Vagina (tissue), 2 donors: Measurements from ENCODE around the gene STK32B. TPM values are rescaled to one million over a fixed set of nuclear protein-coding genes. Genes with fewer than 3 reads are reported as not detected.

Experiments used
- DNase-seq, 2 donors: peaks; one replicate each; pipeline ENCODE4 v3.0.0-alpha.2; 2017; ENCODE audit errors: extremely low spot score in 2 of 2
- H3K27ac ChIP-seq: fragments of 200-600 bp; sonication (generic); one replicate; pipeline ENCODE4 v1.5.1; 2019
- H3K27me3 ChIP-seq: fragments of 200-600 bp; sonication (generic); one replicate; pipeline ENCODE4 v1.5.1; 2019
- H3K36me3 ChIP-seq, 2 donors: fragments of 200-600 bp; sonication (generic); one replicate each; pipeline ENCODE4 v1.5.1; 2017 to 2019
- H3K4me1 ChIP-seq: fragments of 200-600 bp; sonication (generic); one replicate; pipeline ENCODE4 v1.5.1; 2019
- H3K4me3 ChIP-seq, 2 donors: fragments of 200-600 bp; sonication (generic); 1 replicate in 1 of 2; 2 replicates in 1 of 2; pipeline ENCODE4 v1.5.1; 2016 to 2019
- H3K9me3 ChIP-seq: fragments of 200-600 bp; sonication (generic); one replicate; pipeline ENCODE4 v1.5.1; 2019
- CTCF ChIP-seq, 3 experiments: fragments of 450-650 bp in 2 of 3; fragments of 200-600 bp in 1 of 3; sonication (generic) in 1 of 3; IDR thresholded peaks; one replicate each; pipeline ENCODE4 v1.5.1; 2017 to 2019; ENCODE audit warnings: antibody characterized with exemption in 3 of 3, mild to moderate bottlenecking in 2 of 3, moderate library complexity in 2 of 3
- POLR2A ChIP-seq, 2 donors: fragments of 450-650 bp; IDR thresholded peaks; one replicate each; pipeline ENCODE4 v1.6.1; 2017; ENCODE audit warnings: antibody characterized with exemption in 2 of 2, mild to moderate bottlenecking in 2 of 2, moderate library complexity in 2 of 2
- POLR2AphosphoS5 ChIP-seq, 2 donors: sonication (generic); formaldehyde crosslinking; IDR thresholded peaks; one replicate each; pipeline ENCODE4 v1.9.0; 2017; ENCODE audit warnings: antibody characterized with exemption in 2 of 2, mild to moderate bottlenecking in 2 of 2, low read depth in 1 of 2; ENCODE audit not compliant: insufficient read depth in 1 of 2
- intact Hi-C: fragments of 100-400 bp; cut with DNase I; formaldehyde crosslinking; loops from one replicate; pipeline ENCODE4 v1.15.1; 2023
- total RNA-seq: library from RNA; depleted of rRNA; stranded (reverse); fragments of >200 nt; gene quantifications from one replicate; pipeline ENCODE4 v1.2.3, GENCODE V29; 2016

STK32B gene
- total RNA-seq, 1 donor from 2014 or later = 6.4 TPM

DNA sequence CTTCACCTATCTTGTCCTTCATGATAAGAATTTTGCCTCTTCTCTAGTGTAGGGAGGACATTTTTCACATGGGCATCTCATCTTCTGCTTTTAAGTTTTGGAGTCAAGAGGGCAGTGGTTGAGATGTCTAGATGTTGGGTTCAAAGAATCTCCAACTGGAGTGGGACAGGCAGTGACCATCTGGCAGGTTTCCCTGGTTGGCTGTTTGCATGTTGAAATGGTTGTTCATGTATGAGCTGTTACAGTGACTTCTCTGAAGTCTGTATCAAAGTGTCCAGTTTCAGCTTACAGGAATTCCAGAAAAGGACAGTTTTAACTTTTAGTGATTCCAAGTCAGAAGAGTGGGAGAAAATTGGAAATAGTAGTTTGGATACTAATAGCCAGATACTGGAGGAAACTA lies 464.4 kb downstream of the STK32B start:
- H3K4me1 ChIP-seq = no peaks in the 10 kb centered on the region
- H3K27me3 ChIP-seq = no peaks in the 10 kb centered on the region
- intact Hi-C loops = no loop called here
- H3K27ac ChIP-seq = no peak overlapping the region
- no peak for TF ChIP-seq POLR2A (IDR thresholded peaks at IDR 0.05)
- no peak overlapping the region for H3K4me3 ChIP-seq
- H3K36me3 ChIP-seq = no peaks in the 10 kb centered on the region
- DNase-seq = no peak
- H3K9me3 ChIP-seq = no peaks in the 10 kb centered on the region

DNA sequence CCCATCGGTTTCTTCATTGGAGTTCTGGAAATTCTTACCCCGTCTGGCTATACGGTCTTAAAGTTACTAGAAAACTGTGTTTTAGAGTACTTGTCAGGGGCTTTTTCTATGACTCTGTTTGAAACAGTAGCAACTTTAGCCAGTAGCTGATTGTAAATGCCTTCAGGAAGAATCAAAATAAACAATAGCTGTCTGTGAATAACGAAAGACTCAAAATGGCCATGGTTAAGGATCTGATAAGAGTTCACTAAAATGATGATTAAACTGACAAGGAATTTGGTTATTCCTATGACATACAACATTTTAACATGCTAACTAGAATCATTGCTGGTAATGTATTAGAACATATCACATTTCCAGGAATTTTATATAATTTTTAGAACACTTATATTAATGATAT lies 466.1 kb downstream of the STK32B start:
- no peaks in the 10 kb centered on the region for H3K9me3 ChIP-seq
- no peaks in the 10 kb centered on the region for H3K27me3 ChIP-seq
- no peak overlapping the region for H3K27ac ChIP-seq
- no peak for DNase-seq
- intact Hi-C loops = no loop called here
- TF ChIP-seq POLR2AphosphoS5 (IDR thresholded peaks at IDR 0.05; ENCODE audit: insufficient read depth in 1 of 2, low read depth in 1 of 2) (no peak), CTCF (IDR thresholded peaks at IDR 0.05) (no peak), POLR2A (IDR thresholded peaks at IDR 0.05) (no peak)
- H3K4me3 ChIP-seq = no peak overlapping the region
- no peaks in the 10 kb centered on the region for H3K36me3 ChIP-seq
- no peaks in the 10 kb centered on the region for H3K4me1 ChIP-seq

GRCh38 chr4:5524446-5525299 lies 473.4 kb downstream of the STK32B start:
- intact Hi-C loops = no loop called here
- no peaks in the 10 kb centered on the region for H3K36me3 ChIP-seq
- no peak overlapping the region for H3K4me3 ChIP-seq
- H3K27ac ChIP-seq = no peak overlapping the region
- no peaks in the 10 kb centered on the region for H3K27me3 ChIP-seq
- TF ChIP-seq POLR2A (IDR thresholded peaks at IDR 0.05) (no peak), POLR2AphosphoS5 (IDR thresholded peaks at IDR 0.05; ENCODE audit: insufficient read depth in 1 of 2, low read depth in 1 of 2) (no peak), CTCF (IDR thresholded peaks at IDR 0.05) (no peak)
- peaks cover 7% of the 10 kb centered on the region for H3K4me1 ChIP-seq
- H3K9me3 ChIP-seq = no peaks in the 10 kb centered on the region
- no peak for DNase-seq

DNA sequence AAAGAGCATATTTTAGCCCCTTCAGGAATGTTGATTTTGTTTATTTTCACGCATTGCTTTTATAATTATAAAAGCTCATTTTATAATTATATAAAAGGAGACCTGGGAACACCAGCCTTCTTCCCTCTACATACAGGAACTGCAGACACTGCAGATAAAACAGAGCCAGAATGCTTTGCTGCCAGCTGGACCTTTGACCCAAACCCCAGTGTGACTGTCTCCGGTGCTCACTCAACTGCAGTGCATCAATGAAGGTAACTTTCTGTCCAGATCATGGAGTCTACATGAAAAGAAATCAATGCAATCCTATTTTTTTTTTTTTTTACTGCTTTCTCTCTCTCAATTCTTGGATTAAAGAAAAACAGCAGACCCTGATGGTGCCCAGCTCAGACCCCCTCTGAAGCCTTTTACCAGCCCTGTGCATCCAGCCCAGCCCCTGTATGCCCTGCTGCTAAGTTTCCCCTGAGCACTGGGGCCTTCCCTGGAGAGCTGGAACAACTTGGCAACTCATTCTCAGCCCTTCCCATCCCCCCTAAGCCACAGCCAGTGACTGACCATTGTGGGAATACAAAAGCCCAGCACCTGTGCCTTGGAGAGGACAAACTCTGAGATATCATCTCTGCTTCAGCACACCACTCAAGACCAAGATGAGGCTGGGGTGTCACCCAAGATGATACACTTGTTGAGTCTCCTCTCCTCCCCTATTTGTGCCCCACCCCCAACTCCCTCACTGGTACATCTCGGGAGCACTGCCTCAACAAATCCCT lies 475.0 kb downstream of the STK32B start:
- Histone ChIP-seq H3K9me3 (no peaks in the 10 kb centered on the region), H3K36me3 (no peaks in the 10 kb centered on the region), H3K4me1 (peaks cover 7% of the 10 kb centered on the region), H3K27ac (no peak overlapping the region), H3K4me3 (no peak overlapping the region), H3K27me3 (no peaks in the 10 kb centered on the region)
- DNase-seq = no peak
- TF ChIP-seq POLR2AphosphoS5 (IDR thresholded peaks at IDR 0.05; ENCODE audit: insufficient read depth in 1 of 2, low read depth in 1 of 2) = no peak
- no peak for TF ChIP-seq POLR2A (IDR thresholded peaks at IDR 0.05)
- TF ChIP-seq CTCF (IDR thresholded peaks at IDR 0.05) = no peak
- intact Hi-C loops = no loop called here

- intact Hi-C loops = no loop called here
- H3K27me3 ChIP-seq = no peaks in the 10 kb centered on the region
- no peak overlapping the region for H3K27ac ChIP-seq
These were observed 475.9 kb downstream of the STK32B start for GRCh38 chr4:5527211-5527610.

More at GRCh38 chr4:5527211-5527610, 475.9 kb downstream of the STK32B start:
- H3K4me3 ChIP-seq = no peak overlapping the region
- TF ChIP-seq POLR2A (IDR thresholded peaks at IDR 0.05) (no peak), CTCF (IDR thresholded peaks at IDR 0.05) (no peak), POLR2AphosphoS5 (IDR thresholded peaks at IDR 0.05; ENCODE audit: insufficient read depth in 1 of 2, low read depth in 1 of 2) (no peak)
- H3K4me1 ChIP-seq = peaks cover 7% of the 10 kb centered on the region
- no peaks in the 10 kb centered on the region for H3K9me3 ChIP-seq
- no peaks in the 10 kb centered on the region for H3K36me3 ChIP-seq
- DNase-seq = no peak
